Coronary artery (tissue), 2 donors: ENCODE measurements around the gene SUMF1.

ENCODE experiments used
- DNase-seq: peaks from one replicate; pipeline ENCODE4 v3.0.0-alpha.2; 2017; ENCODE audit warnings: low spot score
- H3K27ac ChIP-seq, 2 donors: fragments of 200-600 bp; sonication (generic); one replicate each; pipeline ENCODE4 v1.5.1; 2016 to 2019
- H3K4me3 ChIP-seq: fragments of 200-600 bp; sonication (generic); 2 replicates; pipeline ENCODE4 v1.5.1; 2016; ENCODE audit warnings: mild to moderate bottlenecking, moderate library complexity
- CTCF ChIP-seq: fragments of 200-600 bp; sonication (generic); IDR thresholded peaks from one replicate; pipeline ENCODE4 v1.5.1; 2019; ENCODE audit warnings: antibody characterized with exemption

Gene SUMF1

GRCh38 chr3:4343258-4343657 is 123.8 kb downstream of the SUMF1 start:
- no peak for DNase-seq
- no peak overlapping the region for H3K4me3 ChIP-seq
- no peak overlapping the region for H3K27ac ChIP-seq
- no peak for TF ChIP-seq CTCF

GRCh38 chr3:4341336-4341675 is 125.8 kb downstream of the SUMF1 start:
- no peak overlapping the region for H3K4me3 ChIP-seq
- TF ChIP-seq CTCF, result no peak
- H3K27ac ChIP-seq, result peak overlapping the region in 1 of 2 donors; percentile 49
- DNase-seq, result no peak

GRCh38 chr3:4340411-4341335 is 126.4 kb downstream of the SUMF1 start:
- H3K27ac ChIP-seq, result peak overlapping the region in 1 of 2 donors; percentile 56
- TF ChIP-seq CTCF, result no peak
- H3K4me3 ChIP-seq, result no peak overlapping the region
- DNase-seq, result no peak

- no peak for TF ChIP-seq CTCF
- Histone ChIP-seq H3K4me3 (no peak overlapping the region), H3K27ac (peak overlapping the region in 1 of 2 donors; percentile 56)
- no peak for DNase-seq
These were observed 127.0 kb downstream of the SUMF1 start for GRCh38 chr3:4340077-4340410.

GRCh38 chr3:4338751-4339150 is 128.3 kb downstream of the SUMF1 start:
- Histone ChIP-seq H3K4me3 (no peak overlapping the region), H3K27ac (no peak overlapping the region)
- TF ChIP-seq CTCF, result no peak
- DNase-seq, result no peak

GRCh38 chr3:4336850-4337546 is 130.1 kb downstream of the SUMF1 start:
- H3K27ac ChIP-seq, result no peak overlapping the region
- no peak for TF ChIP-seq CTCF
- no peak for DNase-seq
- no peak overlapping the region for H3K4me3 ChIP-seq
